HCT116 (cell line): ENCODE measurements around the gene EOMES. TPM values are rescaled to one million over a fixed set of nuclear protein-coding genes. Genes with fewer than 3 reads are reported as not detected.

ENCODE experiments used
- ATAC-seq: fragments of 200-7000 bp; cut with Tn5 transposase; 2 replicates; pipeline ENCODE4 v1.9.1; 2020; ENCODE audit warnings: mild to moderate bottlenecking, moderate library complexity
- BruUV-seq: library from RNA; stranded (reverse); fragments of 400-500 nt; replicated peaks from 2 replicates; lab custom pipeline; 2021; lab: Mats Ljungman, UMichigan
- CTCF ChIA-PET: fragments of 300-600 bp; sonication (Branson Sonifier 250); formaldehyde crosslinking; loops from one replicate; lab custom pipeline; 2021; ENCODE audit warnings: antibody characterized with exemption; lab: Charles Lee
- POLR2A ChIA-PET: fragments of 300-600, 350-600 bp; sonication (Branson Sonifier 250); formaldehyde crosslinking; loops from one replicate; lab custom pipeline; 2021; ENCODE audit warnings: antibody characterized with exemption; lab: Charles Lee
- RAD21 ChIA-PET, 2 experiments: fragments of 300-600 bp; sonication (Branson Sonifier 250); formaldehyde crosslinking; loops; one replicate each; lab custom pipeline; 2023; ENCODE audit warnings: low total read pairs in 2 of 2; ENCODE audit not compliant: uncharacterized antibody in 2 of 2, unreplicated experiment in 2 of 2, low non-redundant PET in 1 of 2; lab: Charles Lee
- DNase-seq: peaks from one replicate; pipeline ENCODE4 v3.0.0-alpha.2; 2010; ENCODE audit warnings: low read depth, low spot score
- H2AFZ ChIP-seq: fragments of 200-600 bp; shearing (Covaris generic), sonication (generic); 2 replicates; pipeline ENCODE4 v1.6.1; 2017; ENCODE audit warnings: low read depth, mixed run types, mixed read lengths, antibody characterized with exemption, low read length; ENCODE audit not compliant: poor library complexity, severe bottlenecking
- H3K27ac ChIP-seq: 2 replicates; pipeline ENCODE4 v1.5.1; 2012; ENCODE audit warnings: low read depth, low read length
- H3K27me3 ChIP-seq: fragments of 200-600 bp; sonication (generic); 2 replicates; pipeline ENCODE4 v1.6.1; 2016; ENCODE audit warnings: mixed run types, low read length, mixed read lengths; ENCODE audit not compliant: insufficient read depth
- H3K36me3 ChIP-seq, 2 experiments: fragments of 200-500 bp in 1 of 2; fragments of 200-600 bp in 1 of 2; sonication (Bioruptor generic) in 1 of 2; sonication (generic) in 1 of 2; 2 replicates each; pipeline versions ENCODE4 v1.5.1 to v1.6.1; 2014 to 2016; ENCODE audit warnings: low read length in 2 of 2, inconsistent platforms in 1 of 2, mixed read lengths in 1 of 2, mixed run types in 1 of 2; ENCODE audit not compliant: insufficient read depth in 2 of 2, control insufficient read depth in 1 of 2
- H3K4me1 ChIP-seq, 2 experiments: fragments of 200-600 bp in 1 of 2; sonication (generic) in 1 of 2; 2 replicates each; pipeline versions ENCODE4 v1.5.1 to v1.6.1; 2012 to 2017; ENCODE audit warnings: low read length in 2 of 2, inconsistent platforms in 1 of 2, mild to moderate bottlenecking in 1 of 2, mixed read lengths in 1 of 2, mixed run types in 1 of 2, moderate library complexity in 1 of 2; ENCODE audit not compliant: insufficient read depth in 2 of 2, control insufficient read depth in 1 of 2
- H3K4me2 ChIP-seq: fragments of 200-600 bp; sonication (generic); 2 replicates; pipeline ENCODE4 v1.6.1; 2017; ENCODE audit warnings: mixed run types, low read length, mixed read lengths
- H3K4me3 ChIP-seq, 2 experiments: fragments of 200-600 bp in 1 of 2; sonication (generic) in 1 of 2; replicated peaks in 1 of 2; 2 replicates each; pipeline ENCODE4 v1.5.1; 2011 to 2016; ENCODE audit warnings: low read length in 2 of 2, control low read depth in 1 of 2, low read depth in 1 of 2, mild to moderate bottlenecking in 1 of 2, mixed read lengths in 1 of 2, mixed run types in 1 of 2
- H3K79me2 ChIP-seq: fragments of 200-600 bp; sonication (generic); 2 replicates; pipeline ENCODE4 v1.6.1; 2017; ENCODE audit warnings: mild to moderate bottlenecking, mixed run types, low read length, moderate library complexity, mixed read lengths; ENCODE audit not compliant: insufficient read depth
- H3K9ac ChIP-seq: fragments of 200-600 bp; sonication (generic); 2 replicates; pipeline ENCODE4 v1.6.1; 2016; ENCODE audit warnings: low read length, mixed read lengths
- H3K9me2 ChIP-seq: fragments of 200-600 bp; sonication (generic), shearing (Covaris generic); 2 replicates; pipeline ENCODE4 v1.6.1; 2017; ENCODE audit warnings: mixed run types, mild to moderate bottlenecking, moderate library complexity; ENCODE audit not compliant: insufficient read depth
- H3K9me3 ChIP-seq, 2 experiments: fragments of 200-500 bp in 1 of 2; fragments of 200-600 bp in 1 of 2; sonication (Bioruptor generic) in 1 of 2; sonication (generic) in 1 of 2; 2 replicates each; pipeline ENCODE4 v1.6.1; 2014 to 2017; ENCODE audit warnings: low read length in 2 of 2, mixed read lengths in 2 of 2, inconsistent platforms in 1 of 2, low read depth in 1 of 2, mild to moderate bottlenecking in 1 of 2, mixed run types in 1 of 2, moderate library complexity in 1 of 2; ENCODE audit not compliant: control insufficient read depth in 1 of 2, insufficient read depth in 1 of 2
- H4K20me1 ChIP-seq: fragments of 200-600 bp; sonication (generic), shearing (Covaris generic); 2 replicates; pipeline ENCODE4 v1.6.1; 2017; ENCODE audit warnings: mixed run types, mild to moderate bottlenecking, moderate library complexity; ENCODE audit not compliant: insufficient read depth
- ATF3 ChIP-seq: IDR thresholded peaks from 2 replicates; pipeline ENCODE4 v1.6.1; 2012
- CTCF ChIP-seq, 3 experiments: fragments of 200-600 bp in 1 of 3; sonication (generic) in 1 of 3; IDR thresholded peaks in 2 of 3; conservative IDR thresholded peaks in 1 of 3; 2 replicates each; pipeline ENCODE4 v1.5.1; 2012 to 2017; ENCODE audit warnings: low read depth in 2 of 3, low read length in 2 of 3, antibody characterized with exemption in 1 of 3, borderline replicate concordance in 1 of 3, control low read depth in 1 of 3, mild to moderate bottlenecking in 1 of 3, mixed read lengths in 1 of 3, mixed run types in 1 of 3, moderate library complexity in 1 of 3; ENCODE audit not compliant: insufficient read depth in 1 of 3
- EZH2 ChIP-seq: fragments of 200-600 bp; sonication (generic); IDR thresholded peaks from 2 replicates; pipeline ENCODE4 v1.6.1; 2017; ENCODE audit warnings: antibody characterized with exemption, mixed run types
- SP1 ChIP-seq: IDR thresholded peaks from 2 replicates; pipeline ENCODE4 v1.6.1; 2012; ENCODE audit warnings: low read depth
- TCF7L2 ChIP-seq: IDR thresholded peaks from 2 replicates; pipeline ENCODE4 v1.7.0; 2011; ENCODE audit warnings: borderline replicate concordance, inconsistent platforms; ENCODE audit not compliant: insufficient read depth, insufficient read length; ENCODE audit errors: extremely low read depth
- YY1 ChIP-seq: IDR thresholded peaks from 2 replicates; pipeline ENCODE4 v1.6.1; 2011; ENCODE audit warnings: low read length, low read depth, moderate library complexity, mild to moderate bottlenecking; ENCODE audit not compliant: insufficient replicate concordance; ENCODE audit errors: extremely low read depth
- ZBTB33 ChIP-seq: IDR thresholded peaks from 2 replicates; pipeline ENCODE4 v1.6.1; 2011; ENCODE audit warnings: mild to moderate bottlenecking, low read length, moderate library complexity; ENCODE audit not compliant: insufficient replicate concordance; ENCODE audit errors: extremely low read depth
- ZNF274 ChIP-seq: fragments of 200-500 bp; sonication (Bioruptor generic); IDR thresholded peaks from 2 replicates; pipeline ENCODE4 v1.6.1; 2014; ENCODE audit warnings: mild to moderate bottlenecking, low read depth, low read length, inconsistent platforms
- intact Hi-C: fragments of 100-400 bp; cut with micrococcal nuclease; formaldehyde crosslinking; loops from 2 replicates; pipeline ENCODE4 v1.10.0; 2022
- total RNA-seq: library from RNA; stranded (reverse); gene quantifications from one replicate; pipeline ENCODE4 v1.2.1, GENCODE V29; 2021; ENCODE audit not compliant: unreplicated experiment

EOMES gene
- total RNA-seq, 1 experiment from 2014 or later, result 1.4 TPM

GRCh38 chr3:27714692-27715453, 7.2 kb downstream of the EOMES start:
- no peak for TF ChIP-seq ATF3
- no peak for TF ChIP-seq EZH2
- no peak for TF ChIP-seq ZNF274
- TF ChIP-seq ZBTB33, result no peak
- no peak for TF ChIP-seq CTCF (IDR thresholded peaks at IDR 0.05 in 2 of 3, conservative IDR thresholded peaks at IDR 0.05 in 1 of 3; ENCODE audit: borderline replicate concordance in 1 of 3, insufficient read depth in 1 of 3, low read depth in 2 of 3, low read length in 2 of 3)
- no peak for TF ChIP-seq SP1
- TF ChIP-seq YY1, result no peak
- no peak for TF ChIP-seq TCF7L2
- peaks cover 0 to 4% of the 10 kb centered on the region in 2 experiments; a peak in 1 of 4 replicates for H3K4me1 ChIP-seq
- intact Hi-C loops, result no loop called here
- ATAC-seq (no peak), DNase-seq (no peak)
- H3K36me3 ChIP-seq, result no peaks in the 10 kb centered on the region
- H3K9me3 ChIP-seq, result no peaks in the 10 kb centered on the region
- H4K20me1 ChIP-seq, result no peaks in the 10 kb centered on the region
- no TSS peak for BruUV-seq
- no peak overlapping the region for H3K9ac ChIP-seq
- H3K4me2 ChIP-seq, result no peak overlapping the region
- no peaks in the 10 kb centered on the region for H3K9me2 ChIP-seq
- CTCF ChIA-PET, result no interaction called here
- H3K4me3 ChIP-seq, result no peak overlapping the region
- H3K27ac ChIP-seq, result no peak overlapping the region
- RAD21 ChIA-PET, result no interaction called here
- H3K27me3 ChIP-seq, result no peaks in the 10 kb centered on the region
- POLR2A ChIA-PET, result no interaction called here
- no peaks in the 10 kb centered on the region for H3K79me2 ChIP-seq
- no peak overlapping the region for H2AFZ ChIP-seq
